Vagina (tissue), 2 donors: Measurements from ENCODE around the gene MRPL10. TPM values are rescaled to one million over a fixed set of nuclear protein-coding genes. Genes with fewer than 3 reads are reported as not detected.

Experiments used
- DNase-seq, 2 donors: peaks; one replicate each; pipeline ENCODE4 v3.0.0-alpha.2; 2017; ENCODE audit errors: extremely low spot score in 2 of 2
- H3K27ac ChIP-seq: fragments of 200-600 bp; sonication (generic); one replicate; pipeline ENCODE4 v1.5.1; 2019
- H3K27me3 ChIP-seq: fragments of 200-600 bp; sonication (generic); one replicate; pipeline ENCODE4 v1.5.1; 2019
- H3K36me3 ChIP-seq, 2 donors: fragments of 200-600 bp; sonication (generic); one replicate each; pipeline ENCODE4 v1.5.1; 2017 to 2019
- H3K4me1 ChIP-seq: fragments of 200-600 bp; sonication (generic); one replicate; pipeline ENCODE4 v1.5.1; 2019
- H3K4me3 ChIP-seq, 2 donors: fragments of 200-600 bp; sonication (generic); 1 replicate in 1 of 2; 2 replicates in 1 of 2; pipeline ENCODE4 v1.5.1; 2016 to 2019
- H3K9me3 ChIP-seq: fragments of 200-600 bp; sonication (generic); one replicate; pipeline ENCODE4 v1.5.1; 2019
- CTCF ChIP-seq, 3 experiments: fragments of 450-650 bp in 2 of 3; fragments of 200-600 bp in 1 of 3; sonication (generic) in 1 of 3; IDR thresholded peaks; one replicate each; pipeline ENCODE4 v1.5.1; 2017 to 2019; ENCODE audit warnings: antibody characterized with exemption in 3 of 3, mild to moderate bottlenecking in 2 of 3, moderate library complexity in 2 of 3
- POLR2A ChIP-seq, 2 donors: fragments of 450-650 bp; IDR thresholded peaks; one replicate each; pipeline ENCODE4 v1.6.1; 2017; ENCODE audit warnings: antibody characterized with exemption in 2 of 2, mild to moderate bottlenecking in 2 of 2, moderate library complexity in 2 of 2
- POLR2AphosphoS5 ChIP-seq, 2 donors: sonication (generic); formaldehyde crosslinking; IDR thresholded peaks; one replicate each; pipeline ENCODE4 v1.9.0; 2017; ENCODE audit warnings: antibody characterized with exemption in 2 of 2, mild to moderate bottlenecking in 2 of 2, low read depth in 1 of 2; ENCODE audit not compliant: insufficient read depth in 1 of 2
- intact Hi-C: fragments of 100-400 bp; cut with DNase I; formaldehyde crosslinking; loops from one replicate; pipeline ENCODE4 v1.15.1; 2023
- total RNA-seq: library from RNA; depleted of rRNA; stranded (reverse); fragments of >200 nt; gene quantifications from one replicate; pipeline ENCODE4 v1.2.3, GENCODE V29; 2016

MRPL10 gene
- total RNA-seq, 1 donor from 2014 or later: 21.4 TPM

- H3K27me3 ChIP-seq: no peaks in the 10 kb centered on the region
- no peak for DNase-seq
- H3K9me3 ChIP-seq: no peaks in the 10 kb centered on the region
- H3K4me3 ChIP-seq: no peak overlapping the region
- peaks cover 0 to 21% of the 10 kb centered on the region in 2 donors for H3K36me3 ChIP-seq
- intact Hi-C loops: no loop called here
- peaks cover 29% of the 10 kb centered on the region for H3K4me1 ChIP-seq
- TF ChIP-seq POLR2AphosphoS5 (IDR thresholded peaks at IDR 0.05; ENCODE audit: insufficient read depth in 1 of 2, low read depth in 1 of 2) (no peak), POLR2A (IDR thresholded peaks at IDR 0.05) (no peak), CTCF (IDR thresholded peaks at IDR 0.05) (no peak)
- H3K27ac ChIP-seq: no peak overlapping the region
These were observed 7.3 kb upstream of the MRPL10 start for GRCh38 chr17:47838636-47839035.

- H3K4me3 ChIP-seq: no peak overlapping the region
- H3K9me3 ChIP-seq: no peaks in the 10 kb centered on the region
- H3K4me1 ChIP-seq: peaks cover 24% of the 10 kb centered on the region
- H3K27ac ChIP-seq: no peak overlapping the region
- intact Hi-C loops: no loop called here
- H3K36me3 ChIP-seq: peaks cover 0 to 21% of the 10 kb centered on the region in 2 donors
- no peak for DNase-seq
- H3K27me3 ChIP-seq: no peaks in the 10 kb centered on the region
- no peak for TF ChIP-seq POLR2AphosphoS5 (IDR thresholded peaks at IDR 0.05; ENCODE audit: insufficient read depth in 1 of 2, low read depth in 1 of 2)
- no peak for TF ChIP-seq POLR2A (IDR thresholded peaks at IDR 0.05)
- no peak for TF ChIP-seq CTCF (IDR thresholded peaks at IDR 0.05)
These were observed 6.2 kb upstream of the MRPL10 start for GRCh38 chr17:47837401-47838039.

GRCh38 chr17:47836601-47837000 lies 5.3 kb upstream of the MRPL10 start:
- no peak overlapping the region for H3K27ac ChIP-seq
- no peak overlapping the region for H3K4me3 ChIP-seq
- no peak for DNase-seq
- H3K4me1 ChIP-seq: peaks cover 29% of the 10 kb centered on the region
- TF ChIP-seq POLR2A (IDR thresholded peaks at IDR 0.05) (no peak), POLR2AphosphoS5 (IDR thresholded peaks at IDR 0.05; ENCODE audit: insufficient read depth in 1 of 2, low read depth in 1 of 2) (no peak), CTCF (IDR thresholded peaks at IDR 0.05) (no peak)
- no peaks in the 10 kb centered on the region for H3K9me3 ChIP-seq
- H3K27me3 ChIP-seq: no peaks in the 10 kb centered on the region
- H3K36me3 ChIP-seq: peaks cover 0 to 21% of the 10 kb centered on the region in 2 donors
- intact Hi-C loops: no loop called here

- Histone ChIP-seq H3K4me3 (no peak overlapping the region), H3K27ac (no peak overlapping the region), H3K36me3 (peaks cover 0 to 21% of the 10 kb centered on the region in 2 donors), H3K27me3 (no peaks in the 10 kb centered on the region), H3K9me3 (no peaks in the 10 kb centered on the region), H3K4me1 (peaks cover 29% of the 10 kb centered on the region)
- intact Hi-C loops: no loop called here
- DNase-seq: no peak
- no peak for TF ChIP-seq POLR2AphosphoS5 (IDR thresholded peaks at IDR 0.05; ENCODE audit: insufficient read depth in 1 of 2, low read depth in 1 of 2)
- TF ChIP-seq POLR2A (IDR thresholded peaks at IDR 0.05): no peak
- TF ChIP-seq CTCF (IDR thresholded peaks at IDR 0.05): no peak
These were observed 3.4 kb upstream of the MRPL10 start for GRCh38 chr17:47834756-47835155.

GRCh38 chr17:47831934-47832327 lies 590 bp upstream of the MRPL10 start:
- H3K27me3 ChIP-seq: no peaks in the 10 kb centered on the region
- peak overlapping the region; percentile 17 for H3K27ac ChIP-seq

More at GRCh38 chr17:47831934-47832327, 590 bp upstream of the MRPL10 start:
- Histone ChIP-seq H3K9me3 (no peaks in the 10 kb centered on the region), H3K4me3 (peak overlapping the region; percentile 81 to 86), H3K4me1 (peaks cover 31% of the 10 kb centered on the region), H3K36me3 (peaks cover 0 to 20% of the 10 kb centered on the region in 2 donors)
- no peak for TF ChIP-seq CTCF (IDR thresholded peaks at IDR 0.05)
- TF ChIP-seq POLR2A (IDR thresholded peaks at IDR 0.05): no peak
- TF ChIP-seq POLR2AphosphoS5 (IDR thresholded peaks at IDR 0.05; ENCODE audit: insufficient read depth in 1 of 2, low read depth in 1 of 2): no peak
- no peak for DNase-seq
- intact Hi-C loops: no loop called here
